Suppressor macrophage treated with lipopolysaccharide for 4 hours (primary cell): ENCODE measurements around the gene NOL4.
"Not testable (repeated sequence)": the region's sequence is repeated elsewhere in the genome, so short reads cannot be mapped to it uniquely, and the experiment has no call there.

ENCODE experiments used
- DNase-seq: peaks from one replicate; pipeline ENCODE4 v3.0.0-alpha.2; 2020

Gene NOL4, protein sequence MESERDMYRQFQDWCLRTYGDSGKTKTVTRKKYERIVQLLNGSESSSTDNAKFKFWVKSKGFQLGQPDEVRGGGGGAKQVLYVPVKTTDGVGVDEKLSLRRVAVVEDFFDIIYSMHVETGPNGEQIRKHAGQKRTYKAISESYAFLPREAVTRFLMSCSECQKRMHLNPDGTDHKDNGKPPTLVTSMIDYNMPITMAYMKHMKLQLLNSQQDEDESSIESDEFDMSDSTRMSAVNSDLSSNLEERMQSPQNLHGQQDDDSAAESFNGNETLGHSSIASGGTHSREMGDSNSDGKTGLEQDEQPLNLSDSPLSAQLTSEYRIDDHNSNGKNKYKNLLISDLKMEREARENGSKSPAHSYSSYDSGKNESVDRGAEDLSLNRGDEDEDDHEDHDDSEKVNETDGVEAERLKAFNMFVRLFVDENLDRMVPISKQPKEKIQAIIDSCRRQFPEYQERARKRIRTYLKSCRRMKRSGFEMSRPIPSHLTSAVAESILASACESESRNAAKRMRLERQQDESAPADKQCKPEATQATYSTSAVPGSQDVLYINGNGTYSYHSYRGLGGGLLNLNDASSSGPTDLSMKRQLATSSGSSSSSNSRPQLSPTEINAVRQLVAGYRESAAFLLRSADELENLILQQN

DNA sequence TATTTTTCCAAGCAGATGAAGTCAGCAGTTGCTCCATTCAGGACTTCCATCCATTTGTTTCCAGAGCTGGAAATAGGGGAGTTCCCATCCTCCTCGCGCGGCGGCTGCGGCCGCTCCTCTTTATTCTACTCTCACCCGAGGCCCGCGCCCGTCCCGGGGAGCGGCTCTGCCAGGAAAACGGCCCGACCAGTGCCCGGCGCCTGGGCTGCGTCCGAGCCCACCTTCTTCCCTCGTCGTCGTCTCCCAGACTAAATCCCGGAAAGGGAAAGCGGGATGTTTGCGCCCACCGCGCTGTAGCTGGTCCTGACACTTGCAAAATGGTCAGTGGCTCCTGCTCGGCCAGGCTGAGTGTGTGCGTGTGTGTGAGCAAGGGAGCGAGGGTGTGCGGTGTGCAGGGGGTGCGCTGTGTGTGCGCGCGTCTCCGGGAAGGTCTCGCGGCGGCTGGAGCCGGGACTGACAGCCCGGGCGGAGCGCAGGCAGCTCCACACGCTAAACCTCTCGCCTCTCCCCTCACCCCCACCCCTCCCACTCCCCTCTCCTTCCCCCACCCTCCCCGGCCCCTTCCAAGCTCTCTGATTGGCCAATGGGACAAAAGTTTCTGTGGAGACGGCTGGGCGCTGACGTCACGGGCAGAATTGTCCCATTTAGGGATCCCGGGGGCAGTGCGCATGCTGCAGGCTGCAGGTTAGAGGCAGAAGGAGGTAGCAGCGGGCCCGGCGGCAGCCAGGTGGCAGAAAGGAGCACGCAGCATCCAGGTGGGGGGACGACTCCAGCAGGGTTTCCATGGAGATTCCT is at the start of gene NOL4:
TSS of gene NOL4 (minus strand) at position 491 of the 795 bp plus-strand sequence. CDS start 1,660 bp downstream, outside the sequence.
- no peak for DNase-seq

DNA sequence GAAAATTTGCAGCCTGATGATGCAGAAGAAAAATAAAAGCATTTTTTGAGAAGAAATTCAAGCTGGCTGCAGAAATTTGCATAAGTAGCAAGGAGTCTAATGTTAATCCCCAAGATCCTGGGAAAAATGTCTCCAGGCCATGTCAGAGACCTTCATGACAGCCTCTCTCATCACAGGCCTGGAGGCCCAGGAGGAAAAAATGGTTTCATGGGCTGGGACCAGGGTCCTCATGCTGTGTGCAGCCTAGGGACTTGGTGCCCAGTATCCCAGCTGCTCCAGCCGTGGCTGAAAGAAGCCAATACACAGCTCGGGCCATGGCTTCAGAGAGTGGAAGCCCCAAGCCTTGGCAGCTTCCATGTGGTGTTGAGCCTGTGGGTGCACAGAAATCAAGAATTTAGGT is 41.3 kb upstream of the NOL4 start:
- not testable (repeated sequence) for DNase-seq

DNA sequence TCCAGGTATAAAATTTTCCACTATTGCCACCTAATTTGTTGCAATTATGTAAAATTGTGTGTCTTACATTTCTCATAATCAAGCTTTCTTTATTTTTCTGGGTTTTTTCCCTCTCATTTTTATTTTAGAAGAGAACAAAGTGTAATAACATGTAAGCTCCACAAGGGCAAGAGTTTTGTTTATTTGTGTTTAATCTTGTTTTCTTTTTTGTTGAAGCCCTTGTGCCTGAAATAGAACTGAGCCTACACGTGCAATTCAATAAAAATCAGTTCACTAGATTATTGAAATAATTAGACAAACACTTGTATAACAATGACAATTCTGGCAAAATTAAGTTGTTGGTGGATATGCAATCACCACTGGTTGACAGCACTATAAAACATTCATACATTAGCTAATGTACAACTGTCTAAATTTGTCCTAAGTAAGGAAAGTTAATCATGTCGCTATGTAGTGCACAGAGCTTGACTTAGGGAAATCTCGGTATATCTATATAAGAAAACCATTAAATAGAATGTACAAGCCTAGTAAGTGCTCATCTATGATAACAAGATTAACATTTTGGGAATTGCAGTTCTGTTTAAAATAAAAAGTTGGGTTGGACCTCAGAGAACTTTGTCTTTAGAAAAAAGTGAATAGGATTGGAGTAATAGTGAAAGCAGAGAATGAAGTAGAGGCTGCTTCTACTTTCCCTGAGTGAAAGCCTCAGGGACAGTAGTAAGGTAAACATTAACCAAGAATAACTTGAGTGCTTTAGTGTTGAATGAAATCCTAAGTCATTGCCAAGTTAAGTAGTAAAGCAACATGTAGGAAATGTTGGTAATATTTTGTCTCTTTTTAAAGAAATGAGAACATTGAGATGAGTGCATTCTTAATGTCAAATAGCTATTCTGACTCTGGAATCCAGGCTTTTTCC is 37.4 kb upstream of the NOL4 start:
- DNase-seq: no peak

DNA sequence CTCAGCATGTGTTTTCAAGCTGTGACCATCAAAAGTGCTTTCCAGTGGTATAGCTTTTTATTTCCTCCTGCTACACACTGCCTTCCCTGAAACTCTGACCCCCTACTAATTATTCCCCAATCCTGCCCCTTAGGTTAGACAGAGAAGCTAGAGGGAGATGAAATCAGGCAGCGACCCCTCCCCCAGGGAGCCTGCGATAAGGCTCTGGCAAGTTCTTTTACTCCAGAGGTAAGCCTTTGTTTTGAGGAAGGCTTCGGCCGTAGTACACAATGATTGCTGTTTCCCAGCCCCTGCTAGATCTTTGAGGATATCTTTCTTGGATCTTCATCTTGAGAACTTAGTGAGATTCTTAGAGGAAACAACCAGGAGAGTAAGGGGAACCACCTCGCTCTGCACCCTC is 33.5 kb upstream of the NOL4 start:
- no peak for DNase-seq

DNA sequence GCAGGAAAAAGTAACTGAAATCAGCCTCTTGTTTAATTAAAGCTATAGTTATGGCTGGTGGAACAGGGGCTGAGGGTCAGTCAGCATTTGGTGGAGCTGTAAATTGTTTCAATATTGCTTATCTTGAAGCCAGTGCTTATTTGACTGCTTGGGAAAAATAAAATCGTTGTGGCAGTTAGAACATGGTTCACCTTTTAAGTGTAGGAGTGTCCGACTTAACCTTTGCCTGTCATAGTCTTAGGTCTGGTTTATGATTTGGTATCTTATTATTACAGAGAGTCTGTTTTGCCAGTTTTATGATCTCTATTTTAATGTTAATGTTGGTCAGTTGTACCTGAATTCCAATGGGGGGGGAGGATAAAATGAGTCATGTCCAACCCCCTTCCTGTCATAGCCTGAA is 27.2 kb upstream of the NOL4 start:
- DNase-seq: no peak

DNA sequence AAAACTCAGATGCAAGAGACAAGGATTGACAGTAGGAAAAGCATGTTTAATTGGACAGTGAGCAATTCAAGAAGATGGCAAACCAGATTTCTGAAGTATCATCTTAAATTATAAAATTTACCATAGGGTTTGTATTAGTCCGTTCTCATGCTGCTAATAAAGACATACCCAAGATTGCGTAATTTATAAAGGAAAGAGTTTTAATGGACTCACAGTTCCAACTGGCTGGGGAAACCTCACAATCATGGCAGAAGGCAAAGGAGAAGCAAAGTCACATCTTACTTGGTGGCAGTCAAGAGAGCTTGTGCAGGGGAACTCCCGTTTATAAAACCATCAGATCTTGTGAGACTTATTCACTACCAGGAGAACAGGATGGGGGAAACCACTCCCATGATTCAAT is 24.0 kb upstream of the NOL4 start:
- no peak for DNase-seq

DNA sequence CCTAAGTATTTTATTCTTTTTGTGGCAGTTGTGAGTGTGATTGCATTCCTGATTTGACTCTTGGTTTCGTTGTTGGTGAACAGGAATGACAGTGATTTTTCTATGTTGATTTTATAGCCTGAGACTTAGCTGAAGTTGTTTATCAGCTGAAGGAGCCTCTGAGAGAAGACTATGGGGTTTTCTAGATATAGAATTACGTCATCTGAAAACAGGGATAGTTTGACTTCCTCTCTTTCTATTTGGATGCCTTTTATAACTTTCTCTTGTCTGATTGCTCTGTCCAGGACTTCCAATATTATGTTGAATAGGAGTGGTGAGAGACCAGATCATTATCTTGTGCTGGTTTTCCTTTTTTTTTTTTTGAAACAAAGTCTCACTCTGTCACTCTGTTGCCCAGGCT is 18.0 kb upstream of the NOL4 start:
- no peak for DNase-seq

DNA sequence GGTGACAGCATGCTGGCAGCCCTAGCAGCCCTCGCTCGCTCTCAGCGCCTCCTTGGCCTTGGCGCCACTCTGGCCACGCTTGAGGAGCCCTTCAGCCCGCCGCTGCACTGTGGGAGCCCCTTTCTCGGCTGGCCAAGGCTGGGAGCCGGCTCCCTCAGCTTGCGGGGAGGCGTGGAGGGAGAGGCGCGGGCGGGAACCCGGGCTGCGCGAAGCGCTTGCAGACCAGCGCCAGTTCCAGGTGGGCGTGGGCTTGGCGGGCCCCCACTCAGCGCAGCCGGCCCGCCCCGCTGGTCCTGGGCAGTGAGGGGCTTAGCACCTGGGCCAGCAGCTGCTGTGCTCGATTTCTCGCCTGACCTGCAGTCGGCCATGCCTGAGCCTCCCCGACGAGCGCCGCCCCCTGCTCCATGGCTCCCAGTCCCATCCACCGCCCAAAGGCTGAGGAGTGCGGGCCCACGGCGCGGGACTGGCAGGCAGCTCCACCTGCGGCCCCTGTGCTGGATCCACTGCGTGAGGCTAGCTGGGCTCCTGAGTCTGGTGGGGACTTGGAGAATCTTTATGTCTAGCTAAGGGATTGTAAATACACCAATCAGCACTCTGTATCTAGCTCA is 9.2 kb upstream of the NOL4 start:
- DNase-seq: not testable (repeated sequence)

DNA sequence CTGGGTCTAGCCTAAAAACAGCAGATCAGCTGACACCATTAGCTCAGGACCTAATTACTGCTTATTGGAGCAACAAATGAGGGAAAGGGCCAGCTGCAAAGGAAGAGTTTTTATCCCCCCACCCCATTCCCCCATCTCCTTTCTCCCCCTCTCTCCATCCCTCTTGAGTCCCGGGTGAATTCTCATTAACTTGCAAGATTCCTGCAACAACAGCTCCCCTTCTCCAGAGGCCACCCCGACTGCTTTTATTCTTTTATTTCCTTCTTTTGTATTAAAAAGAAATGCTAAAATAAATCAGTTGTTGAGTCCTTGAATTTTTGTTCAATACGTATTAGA is 473 bp upstream of the NOL4 start:
- DNase-seq: no peak

DNA sequence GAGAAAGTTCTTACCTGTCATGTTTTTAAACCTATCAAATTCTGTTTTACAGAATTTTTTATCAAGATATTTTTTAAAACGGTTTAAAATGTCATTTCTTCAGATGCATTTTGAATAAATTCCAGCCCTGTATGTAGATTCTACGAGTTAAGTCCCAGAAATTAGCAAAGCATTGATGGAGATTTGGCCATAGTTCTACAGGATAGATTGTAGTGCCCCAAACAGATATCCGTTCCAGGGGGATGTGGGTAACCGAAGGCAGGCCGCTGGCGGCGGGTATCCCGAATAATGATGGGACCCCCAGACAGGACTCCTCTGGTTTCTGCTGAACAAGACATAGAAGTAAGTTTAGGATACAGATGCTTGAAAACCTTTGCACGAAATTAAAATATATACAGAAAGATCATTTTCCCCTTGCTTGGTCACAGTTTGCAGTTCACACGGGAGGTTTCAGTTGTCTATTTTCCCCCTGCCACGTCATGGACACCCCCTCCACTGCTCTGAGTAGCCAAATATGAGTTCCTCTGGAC is 755 bp downstream of the NOL4 start:
- no peak for DNase-seq

DNA sequence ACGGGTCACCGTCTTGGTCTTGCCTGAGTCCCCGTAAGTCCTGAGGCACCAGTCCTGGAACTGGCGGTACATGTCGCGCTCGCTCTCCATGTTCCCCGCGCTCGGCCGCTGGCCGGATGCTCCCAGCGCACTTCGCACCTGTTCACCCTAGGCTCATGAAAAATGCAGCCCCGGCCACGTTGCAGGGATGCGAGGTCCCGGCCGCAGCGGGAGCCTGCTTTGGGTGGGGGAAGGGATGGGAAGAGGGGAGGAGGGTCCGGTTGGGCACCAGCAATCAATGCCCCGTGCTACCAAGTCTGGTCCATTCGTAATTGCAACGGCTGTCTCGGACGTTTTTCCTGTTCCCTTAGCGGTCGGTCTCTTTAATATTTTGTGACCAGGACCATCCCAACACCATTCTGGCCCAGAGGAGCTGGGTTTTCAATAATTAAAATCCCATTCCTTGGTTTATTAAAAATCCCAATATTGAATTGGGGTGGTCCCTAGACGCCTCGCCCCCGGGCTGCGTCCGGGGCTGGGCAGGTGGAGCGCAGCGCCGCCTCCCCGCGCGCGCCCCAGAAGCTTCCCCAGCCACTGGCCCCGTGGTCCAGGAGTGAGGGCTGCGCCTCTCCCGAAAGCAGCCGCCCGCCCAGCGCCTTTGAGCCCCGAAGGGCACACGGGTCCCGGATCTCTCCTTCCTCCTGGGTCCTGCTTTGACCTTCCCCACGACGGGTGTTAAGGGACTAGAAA is 1.4 kb downstream of the NOL4 start:
- no peak for DNase-seq

DNA sequence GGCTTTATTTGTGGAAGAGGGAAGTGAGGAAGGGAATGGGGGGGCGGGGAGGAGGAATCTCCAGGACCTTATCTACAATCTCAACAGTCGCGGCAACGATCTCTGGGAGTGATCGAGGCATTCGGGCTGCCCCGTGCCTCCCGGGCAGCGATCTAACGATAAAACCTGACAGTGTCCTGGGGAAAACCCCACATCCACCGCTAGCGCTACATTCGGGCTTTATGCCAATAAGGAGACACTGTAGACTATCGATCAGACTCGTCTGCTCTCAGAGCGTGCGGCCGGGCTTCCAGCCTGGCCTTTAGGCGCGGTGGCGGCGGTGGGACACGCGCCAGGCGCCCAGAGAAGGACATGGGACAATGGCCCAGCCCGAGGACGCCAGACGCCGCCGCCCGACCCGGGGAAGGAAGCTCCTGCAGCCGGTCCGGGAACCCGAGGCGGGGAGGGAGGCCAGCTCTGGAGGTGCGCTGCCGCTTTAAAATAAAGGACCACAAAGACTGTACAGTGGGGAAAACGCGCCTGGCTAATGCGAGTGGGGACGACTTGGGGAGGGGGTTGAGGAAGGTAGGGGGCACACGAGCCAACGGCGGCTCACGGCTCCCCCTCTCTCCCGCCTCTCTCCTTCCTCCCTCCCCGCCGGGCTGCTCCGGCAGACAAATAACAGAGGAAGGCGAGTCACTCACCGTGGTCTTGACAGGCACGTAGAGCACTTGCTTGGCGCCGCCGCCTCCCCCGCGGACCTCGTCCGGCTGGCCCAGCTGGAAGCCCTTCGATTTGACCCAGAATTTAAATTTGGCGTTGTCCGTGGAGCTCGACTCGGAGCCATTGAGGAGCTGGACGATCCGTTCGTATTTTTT is 2.2 kb downstream of the NOL4 start:
- DNase-seq: no peak

DNA sequence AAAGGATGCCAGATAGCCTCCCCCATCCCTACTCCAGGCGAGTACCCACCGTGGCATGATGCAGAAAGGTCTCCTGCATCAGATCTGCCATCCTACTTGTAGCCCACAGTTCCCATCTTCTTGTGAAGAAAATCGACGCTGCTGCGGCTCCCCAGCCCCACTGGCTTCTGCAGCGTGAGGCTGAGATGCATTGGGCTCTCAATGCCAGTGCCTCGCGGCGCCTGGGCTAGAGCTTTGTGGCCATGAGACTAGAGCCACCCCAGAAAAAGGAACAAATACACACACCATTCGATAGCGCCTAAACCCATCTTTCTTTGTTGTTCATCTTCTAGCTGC is 2.8 kb downstream of the NOL4 start:
- DNase-seq: no peak

DNA sequence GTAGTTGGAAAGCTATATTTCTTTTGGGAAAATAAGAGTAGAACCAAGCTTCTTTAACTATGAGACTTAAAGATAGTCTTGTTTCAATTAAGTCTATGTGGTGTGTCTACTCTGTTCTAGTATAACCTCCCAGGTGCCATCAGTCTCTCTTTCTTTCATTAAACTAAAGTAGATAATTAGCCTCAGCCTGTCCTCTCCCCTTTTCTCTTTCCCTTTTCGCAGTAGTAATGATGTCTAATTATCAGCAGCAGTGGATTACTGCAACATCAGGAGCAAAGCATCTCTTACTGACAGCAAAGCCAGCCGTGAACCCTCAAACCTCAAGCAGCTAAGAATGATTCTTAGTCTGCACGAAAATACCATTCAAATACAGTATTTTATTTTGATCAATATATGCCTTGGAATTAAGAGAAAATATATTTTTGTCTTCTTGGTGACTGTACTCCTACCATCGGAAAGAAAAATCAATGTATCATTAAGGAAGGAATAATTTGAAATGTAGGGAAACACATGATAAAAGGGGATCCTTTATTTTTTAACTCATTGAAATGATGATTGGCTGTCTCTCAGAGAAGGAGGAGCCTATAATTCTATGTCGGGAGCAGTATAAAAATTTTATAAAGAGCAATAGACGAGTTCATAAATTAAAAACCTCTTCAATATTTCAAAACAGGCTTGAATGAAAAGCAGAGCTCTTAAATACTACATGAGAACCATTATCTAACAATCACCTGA is 4.5 kb downstream of the NOL4 start:
- DNase-seq: no peak

DNA sequence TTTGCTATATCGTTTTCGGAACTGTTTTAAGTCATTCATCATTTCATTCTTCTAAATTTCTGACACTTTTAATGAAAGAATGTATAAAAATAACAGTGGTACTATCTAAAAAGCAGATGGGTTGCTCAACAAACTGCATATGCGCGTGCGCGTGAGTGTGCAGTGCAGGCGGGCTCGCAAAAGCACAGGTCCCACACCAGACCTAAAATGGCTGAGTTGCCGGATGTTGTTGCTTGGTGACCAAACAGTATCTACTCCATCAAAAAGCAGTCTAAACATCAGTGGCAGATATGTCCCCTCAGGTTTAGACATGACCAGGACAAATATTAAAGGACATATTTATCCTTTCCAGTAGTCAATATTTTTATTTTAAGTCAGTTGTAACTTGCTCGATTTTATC is 5.1 kb downstream of the NOL4 start:
- no peak for DNase-seq

DNA sequence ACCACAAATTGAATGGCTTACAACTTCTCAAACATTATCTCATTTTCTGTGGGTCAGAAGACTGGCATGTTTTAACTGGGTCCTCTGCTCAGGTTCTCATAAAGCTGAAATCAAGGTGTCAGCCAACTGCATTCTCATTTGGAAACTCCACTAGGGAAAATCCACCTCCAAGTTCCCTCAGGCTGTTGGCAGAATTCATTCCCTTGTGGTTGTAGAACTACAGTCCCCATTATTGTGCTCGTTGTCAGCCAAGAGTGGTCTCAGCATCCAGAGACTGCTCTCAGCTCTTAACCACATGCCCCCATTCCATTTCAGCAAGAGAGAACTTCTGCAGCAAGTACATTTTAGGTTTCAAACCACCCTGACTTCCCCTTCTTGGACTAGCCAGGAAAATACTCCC is 12.2 kb downstream of the NOL4 start:
- DNase-seq: no peak

DNA sequence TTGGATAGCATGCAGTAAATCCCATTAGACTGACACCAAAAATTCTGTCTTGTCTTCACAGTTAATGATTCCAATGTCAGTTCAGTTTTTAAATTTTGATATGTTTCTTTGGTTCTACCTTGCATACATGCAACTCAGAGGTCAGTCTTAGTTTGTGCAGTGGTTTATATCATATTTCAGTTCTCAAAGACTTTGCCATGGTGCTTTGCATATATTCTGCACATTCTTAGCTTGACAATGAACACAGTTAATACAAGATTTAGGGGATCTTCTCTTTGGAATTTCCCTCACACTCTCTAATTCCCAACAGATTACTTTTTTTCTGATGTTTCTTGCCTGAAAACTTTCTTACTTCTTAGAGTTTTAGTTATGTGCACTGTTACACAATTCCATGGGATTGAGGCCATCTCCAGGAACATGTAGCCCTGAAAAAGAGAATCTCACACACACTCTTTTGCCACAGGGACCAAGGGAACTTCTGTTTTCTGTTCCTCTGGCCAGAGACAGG is 17.3 kb downstream of the NOL4 start:
- no peak for DNase-seq

DNA sequence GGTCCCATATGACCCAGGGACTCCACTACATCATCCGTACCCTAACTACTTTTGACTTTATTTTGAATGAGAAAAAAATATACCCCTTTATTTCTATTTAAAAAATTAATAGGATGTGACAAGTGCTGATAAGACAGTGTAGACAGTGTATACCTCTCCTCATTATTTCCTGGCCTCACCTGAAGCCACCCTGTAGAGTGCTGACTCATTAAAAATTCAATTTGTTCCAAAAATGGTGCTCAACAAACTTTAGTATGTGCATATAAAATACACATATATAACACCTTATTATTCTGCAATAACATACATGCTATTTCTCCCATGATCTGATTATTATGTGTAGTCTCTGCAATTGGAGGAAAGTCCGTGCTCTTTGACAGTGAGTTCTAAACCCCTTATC is 20.8 kb downstream of the NOL4 start:
- DNase-seq: no peak

DNA sequence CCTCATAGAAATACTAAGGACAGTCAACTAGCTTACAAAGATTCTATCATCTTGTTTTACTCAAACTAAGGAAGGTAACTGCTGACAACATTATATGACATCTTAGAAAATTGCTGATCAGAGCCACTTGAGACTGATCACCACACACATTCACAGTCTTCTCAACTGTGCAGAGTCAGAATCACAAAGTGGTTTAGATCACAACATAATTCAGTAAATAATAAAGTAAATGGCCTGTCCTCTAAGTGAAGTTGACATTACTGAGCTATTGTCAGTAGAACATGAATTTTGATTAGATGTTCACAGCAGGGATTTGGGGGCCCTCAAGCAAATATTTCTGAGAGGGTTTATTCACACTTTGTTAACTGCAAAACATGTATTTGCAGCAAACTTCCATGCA is 28.5 kb downstream of the NOL4 start:
- DNase-seq: no peak

DNA sequence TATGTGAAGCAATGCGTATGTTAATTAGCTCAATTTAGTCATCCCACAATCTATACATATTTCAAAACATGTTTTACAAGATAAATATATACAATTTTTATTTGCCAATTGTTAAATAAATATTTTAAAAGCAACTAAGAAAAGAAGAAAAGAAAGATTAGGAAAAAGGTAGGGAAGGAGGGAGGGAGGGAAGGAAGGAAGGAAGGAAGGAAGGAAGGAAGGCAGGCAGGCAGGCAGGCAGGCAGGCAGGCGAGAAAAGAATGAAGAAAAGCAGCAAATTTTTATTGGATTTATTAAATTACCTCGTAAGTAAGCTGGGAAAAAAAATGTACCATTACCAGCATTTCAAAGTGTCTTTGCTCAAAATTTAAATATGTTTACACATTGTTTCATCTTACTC is 30.5 kb downstream of the NOL4 start:
- DNase-seq: no peak
